Stimulated activated CD8-positive, alpha-beta memory T cell treated with anti-CD3 and anti-CD28 coated beads, Interleukin-7, amount 100 ng/mL, for 1 hour (primary cell): ENCODE data around the gene RD3L.

Experiments
- DNase-seq, 2 donors: peaks; one replicate each; pipeline ENCODE4 v3.0.0-alpha.2; 2020; ENCODE audit warnings: low read depth in 2 of 2

The RD3L gene

GRCh38 chr14:103896578-103896977 lies 45.8 kb downstream of the RD3L start:
- DNase-seq, result no peak

DNA sequence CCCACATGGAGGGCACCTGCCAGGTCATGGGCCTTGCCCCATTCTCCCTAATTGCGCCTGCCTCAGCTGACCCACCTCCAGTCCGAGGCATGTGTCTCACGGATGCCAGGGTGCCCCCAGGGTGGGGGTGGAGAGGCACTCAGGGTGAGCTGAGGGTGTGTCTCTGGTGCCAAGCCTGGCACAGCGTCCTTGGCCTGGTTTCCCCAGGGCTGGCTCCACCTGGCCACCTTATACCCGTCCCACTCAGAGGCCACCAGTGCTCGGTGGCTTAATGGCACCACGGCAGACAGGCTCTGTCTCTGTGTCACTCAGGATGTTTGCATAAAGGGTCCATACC lies 47.6 kb downstream of the RD3L start:
- DNase-seq, result no peak

- DNase-seq, result no peak
Measured at GRCh38 chr14:103894034-103894722, 48.2 kb downstream of the RD3L start.

DNA sequence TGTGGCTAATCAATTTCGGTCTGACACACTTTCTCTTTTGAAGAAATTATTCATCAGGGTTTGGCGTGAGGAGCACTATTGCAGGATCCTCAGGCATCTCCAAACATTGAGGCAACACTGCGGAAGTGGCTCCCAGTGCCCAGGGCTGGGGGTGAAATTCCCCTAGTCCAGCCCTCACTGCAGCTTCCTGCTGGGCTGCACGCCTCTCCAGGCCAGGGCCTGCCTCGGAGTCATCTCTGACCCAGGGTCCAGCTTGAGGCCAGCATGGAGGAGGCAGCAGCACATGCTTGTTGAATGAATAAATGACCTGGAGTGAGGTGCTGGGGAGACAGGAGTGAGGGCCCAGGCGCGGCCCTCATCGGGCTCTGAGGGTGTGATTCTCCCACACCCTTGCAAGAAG lies 50.1 kb downstream of the RD3L start:
- DNase-seq, result no peak

DNA sequence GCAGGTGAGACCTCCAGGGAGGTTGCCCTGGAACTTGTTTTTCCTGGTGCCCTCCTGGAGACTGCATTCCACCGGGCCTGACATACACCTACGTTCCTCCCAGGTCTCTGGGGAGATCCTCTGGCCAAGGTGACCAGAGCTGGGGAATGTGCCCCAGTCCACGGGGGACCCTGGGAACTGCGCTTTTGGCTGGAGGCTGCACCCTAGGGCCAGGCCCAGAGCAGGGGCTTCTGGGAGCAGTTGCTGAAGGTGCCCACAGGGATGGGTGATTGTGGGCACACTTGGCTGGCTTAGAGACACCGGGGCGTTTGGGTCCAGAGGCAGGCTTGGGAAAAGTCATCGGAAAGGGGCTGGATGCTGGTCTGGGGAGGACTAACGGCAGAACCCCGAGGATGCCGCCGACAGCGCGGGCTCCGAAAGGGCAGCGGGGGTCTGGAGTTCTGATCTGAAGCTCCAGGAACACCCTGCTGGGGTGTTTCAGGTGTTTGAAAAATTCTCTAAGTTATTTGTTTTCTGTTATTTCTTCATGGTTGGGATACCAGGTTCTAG lies 50.6 kb downstream of the RD3L start:
- no peak for DNase-seq

DNA sequence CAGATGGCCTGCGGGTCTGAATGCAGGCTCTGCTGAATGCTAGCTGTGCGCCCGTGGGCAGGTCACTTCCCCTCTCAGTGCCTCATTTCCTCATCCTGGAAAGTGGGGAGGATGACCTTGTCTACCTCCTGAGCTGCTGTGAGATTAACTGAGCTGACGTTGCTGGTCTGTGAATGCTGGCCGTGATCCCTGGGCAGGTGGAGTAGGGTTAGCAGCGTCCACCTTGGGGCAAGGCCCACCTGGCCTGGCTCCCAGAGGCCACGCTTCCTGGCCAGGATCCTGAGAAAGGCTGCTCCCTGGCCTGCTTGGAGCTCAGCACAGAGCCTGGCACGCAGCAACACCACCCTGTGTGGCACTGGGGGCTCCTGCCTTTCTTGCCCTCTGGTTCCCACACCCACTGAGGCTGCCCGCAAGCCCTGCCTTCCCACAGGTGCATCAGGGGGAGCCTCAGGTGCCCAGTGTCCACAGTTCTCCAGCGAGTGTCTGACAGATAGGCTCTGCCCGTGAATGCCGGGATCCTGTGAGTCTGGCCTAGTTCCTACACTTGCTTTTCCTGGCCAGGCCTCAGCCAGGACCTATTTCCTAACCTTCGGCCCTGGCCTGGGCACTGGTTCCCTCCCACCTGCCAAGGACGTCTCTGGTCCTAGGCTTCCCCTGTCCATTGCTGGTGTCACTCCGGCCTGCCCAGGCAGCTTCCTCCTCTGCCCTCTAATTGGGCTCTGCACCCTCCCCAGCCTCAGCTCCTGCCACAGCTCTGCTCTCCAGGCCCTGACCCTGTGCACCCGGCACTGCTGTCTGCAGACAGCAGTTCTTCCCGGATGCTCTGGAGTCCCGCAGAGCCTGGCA lies 51.3 kb downstream of the RD3L start:
- no peak for DNase-seq
